NCI-H510A treated with DMSO at 0.1 percent for 48 hours (cell line): ENCODE results near the gene ENTREP1.
"Not testable (repeated sequence)": the region's sequence is repeated elsewhere in the genome, so short reads cannot be mapped to it uniquely, and the experiment has no call there.

ENCODE experiments used
- DNase-seq: peaks from one replicate; lab custom pipeline; 2025; lab: John Stamatoyannopoulos, UW

Gene ENTREP1

DNA sequence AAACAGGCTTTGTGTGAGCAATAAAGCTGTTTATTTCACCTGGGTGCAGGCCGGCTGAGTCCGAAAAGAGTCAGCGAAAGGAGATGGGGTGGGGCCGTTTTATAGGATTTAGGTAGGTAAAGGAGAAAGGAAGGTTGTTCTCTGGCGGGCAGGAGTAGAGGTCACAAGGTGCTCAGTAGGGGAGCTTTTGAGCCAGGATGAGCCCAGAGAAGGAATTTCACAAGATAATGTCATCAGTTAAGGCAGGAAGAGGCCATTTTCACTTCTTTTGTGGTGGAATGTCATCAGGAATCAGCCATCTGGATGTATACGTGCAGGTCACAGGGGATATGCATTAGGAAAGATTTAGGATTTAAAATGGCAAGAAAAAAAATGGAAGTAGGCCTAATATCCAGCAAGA is 84.9 kb downstream of the ENTREP1 start:
- not testable (repeated sequence) for DNase-seq

GRCh38 chr9:69411246-69411645 is 86.2 kb downstream of the ENTREP1 start:
- no peak for DNase-seq

- no peak for DNase-seq
Observed at GRCh38 chr9:69411931-69412740, 87.1 kb downstream of the ENTREP1 start.

DNA sequence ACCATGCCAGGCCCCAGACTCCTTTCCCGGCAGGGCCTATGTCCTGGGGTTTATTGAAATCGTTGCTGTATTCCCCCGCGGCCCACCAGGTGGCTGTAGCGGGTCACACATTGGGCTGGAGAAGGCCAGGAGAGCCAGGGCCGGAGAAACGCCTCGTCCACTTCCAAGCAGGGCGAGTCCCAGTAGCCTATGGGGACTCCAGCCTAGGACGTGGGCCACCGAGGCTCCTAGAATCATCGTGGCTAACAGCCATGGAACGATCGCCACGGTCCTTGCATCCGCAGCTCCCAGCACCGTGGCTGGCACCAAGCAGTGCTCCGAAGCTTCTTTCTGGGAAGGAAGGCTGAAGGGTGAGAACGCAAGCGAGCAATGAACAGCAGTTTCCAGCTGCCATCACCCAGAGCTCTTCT is 87.7 kb downstream of the ENTREP1 start:
- peak; percentile 59 for DNase-seq

- DNase-seq = no peak
Observed at GRCh38 chr9:69420611-69421270, 95.7 kb downstream of the ENTREP1 start.

- DNase-seq = peak; percentile 87
Observed at GRCh38 chr9:69421908-69422801, 97.1 kb downstream of the ENTREP1 start.

- DNase-seq = peak; percentile 76
Observed at GRCh38 chr9:69425136-69425801, 100.3 kb downstream of the ENTREP1 start.

DNA sequence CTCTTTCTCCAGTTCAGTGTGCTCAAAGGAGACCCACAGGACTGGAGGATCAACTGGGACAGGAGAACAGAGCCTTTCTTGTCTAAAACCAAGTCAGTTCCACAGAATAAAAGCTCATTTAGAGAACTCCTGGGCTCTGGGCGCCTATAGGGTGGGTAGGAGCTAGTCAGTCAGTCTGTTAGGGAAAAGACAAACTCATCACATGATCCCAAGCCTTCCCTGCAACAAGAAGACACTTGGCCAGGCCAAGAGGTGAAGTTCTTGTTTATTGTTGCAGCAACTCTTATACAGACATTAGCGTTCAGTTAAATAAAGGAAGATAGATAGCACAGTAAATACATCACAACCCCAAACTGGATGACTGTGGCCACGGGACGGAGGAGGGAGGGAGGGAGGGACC is 102.3 kb downstream of the ENTREP1 start:
- no peak for DNase-seq

GRCh38 chr9:69428017-69428785 is 103.2 kb downstream of the ENTREP1 start:
- DNase-seq = no peak

DNA sequence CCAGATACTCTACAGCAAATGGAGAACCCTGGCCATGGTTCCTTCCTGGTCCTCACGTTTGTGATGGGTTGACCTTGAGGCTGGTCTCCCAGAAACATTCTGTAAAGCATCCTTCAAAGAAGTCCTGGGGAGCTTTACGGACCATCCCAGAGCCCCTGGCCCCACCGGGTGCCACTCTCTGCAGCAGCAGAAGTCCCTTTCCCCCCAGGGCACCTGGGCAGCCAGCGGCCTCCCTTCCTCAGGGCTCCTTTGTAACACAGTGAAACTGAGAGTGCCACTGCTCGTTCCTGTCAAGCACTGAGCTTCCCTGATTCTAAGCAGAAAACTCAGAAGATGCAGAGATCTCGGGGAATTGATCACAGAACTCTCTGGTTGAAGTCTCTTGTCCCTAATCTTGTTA is 104.3 kb downstream of the ENTREP1 start:
- no peak for DNase-seq

DNA sequence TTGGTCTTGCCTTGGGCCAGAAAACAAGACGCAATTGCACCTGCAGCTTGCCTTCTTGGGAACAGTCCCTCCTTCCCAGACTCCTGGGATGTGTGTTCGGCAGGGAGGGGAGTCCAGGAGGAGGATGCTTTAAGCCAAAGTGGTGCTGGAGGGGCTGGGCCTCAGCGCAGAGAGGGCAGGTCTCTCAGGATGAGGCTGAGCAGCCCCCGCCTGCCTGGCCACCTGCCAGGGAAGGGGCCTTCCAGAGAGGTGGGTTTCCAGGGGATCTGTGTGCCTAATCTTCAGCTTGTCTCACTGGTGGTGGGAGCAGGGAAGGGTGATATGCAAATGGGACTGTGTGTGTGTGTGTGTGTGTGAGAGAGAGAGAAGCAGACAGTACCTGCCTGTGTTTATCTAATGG is 105.2 kb downstream of the ENTREP1 start:
- DNase-seq = no peak

DNA sequence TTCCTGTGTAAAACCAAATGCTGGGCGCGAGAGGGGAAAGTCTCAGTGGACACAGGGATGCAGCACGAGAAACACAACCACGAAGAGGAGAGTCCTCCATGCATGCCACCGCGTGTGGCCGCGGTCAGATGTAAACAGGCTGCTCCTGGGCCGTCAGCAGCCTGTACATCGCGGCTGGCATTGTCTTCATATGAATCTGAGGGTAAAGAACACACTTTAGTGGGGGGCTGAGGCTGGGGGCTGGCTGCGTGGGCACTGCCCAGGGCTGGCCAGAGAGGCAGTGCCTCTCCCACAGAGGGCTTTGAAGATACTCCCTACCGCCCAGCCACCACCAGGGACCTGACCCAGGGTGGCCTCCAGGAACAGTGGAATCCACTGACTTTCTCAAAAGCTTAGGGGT is 106.2 kb downstream of the ENTREP1 start:
- DNase-seq = no peak

DNA sequence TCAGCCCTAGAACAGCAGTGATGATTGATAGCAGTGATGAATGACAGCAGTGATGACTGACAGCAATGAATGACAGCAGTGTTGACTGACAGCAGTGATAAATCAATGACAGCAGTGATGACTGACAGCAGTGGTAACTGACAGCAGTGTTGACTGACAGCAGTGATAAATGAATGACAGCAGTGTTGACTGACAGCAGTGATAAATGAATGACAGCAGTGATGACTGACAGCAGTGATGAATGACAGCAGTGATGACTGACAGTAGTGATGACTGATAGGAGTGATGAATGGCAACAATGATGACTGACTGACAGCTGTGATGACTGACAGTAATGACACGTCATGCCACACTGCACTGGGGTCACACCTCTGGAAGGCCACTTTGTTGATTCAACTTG is 106.8 kb downstream of the ENTREP1 start:
- DNase-seq = no peak

GRCh38 chr9:69432623-69433022 is 107.6 kb downstream of the ENTREP1 start:
- no peak for DNase-seq

- no peak for DNase-seq
Observed at GRCh38 chr9:69433392-69433791, 108.4 kb downstream of the ENTREP1 start.

GRCh38 chr9:69433968-69434367 is 109.0 kb downstream of the ENTREP1 start:
- no peak for DNase-seq

- not testable (repeated sequence) for DNase-seq
Observed at GRCh38 chr9:69439654-69440053, 114.6 kb downstream of the ENTREP1 start.

GRCh38 chr9:69440254-69440955 is 115.4 kb downstream of the ENTREP1 start:
- not testable (repeated sequence) for DNase-seq
